Testis (tissue), 2 donors: ENCODE data around the gene ITPKA.
"Not testable (repeated sequence)": the region's sequence is repeated elsewhere in the genome, so short reads cannot be mapped to it uniquely, and the experiment has no call there.

ENCODE experiments used
- CTCF ChIP-seq, 3 experiments: fragments of 450-650 bp in 2 of 3; fragments of 200-600 bp in 1 of 3; sonication (generic) in 1 of 3; IDR thresholded peaks; one replicate each; pipeline ENCODE4 v1.5.1; 2016 to 2019; ENCODE audit warnings: antibody characterized with exemption in 3 of 3, mild to moderate bottlenecking in 2 of 3, moderate library complexity in 1 of 3
- POLR2A ChIP-seq: fragments of 450-650 bp; IDR thresholded peaks from one replicate; pipeline ENCODE4 v1.6.1; 2017; ENCODE audit warnings: antibody characterized with exemption, mild to moderate bottlenecking, moderate library complexity

- not testable (repeated sequence) for TF ChIP-seq CTCF (IDR thresholded peaks at IDR 0.05); POLR2A
Observed at GRCh38 chr15:41469644-41470043, 24.0 kb upstream of the ITPKA start.
